A549 (cell line): ENCODE results near the gene FAM20A. TPM values are rescaled to one million over a fixed set of nuclear protein-coding genes. Genes with fewer than 3 reads are reported as not detected.

ENCODE experiments used
- ATAC-seq, 2 experiments: fragments of 200-7000 bp in 1 of 2; fragments of >200 bp in 1 of 2; cut with Nextera tagmentation in 1 of 2; cut with Tn5 transposase in 1 of 2; 3 replicates each; pipeline versions ENCODE4 v1.8.0 to v1.9.1; 2018 to 2020; ENCODE audit warnings: mild to moderate bottlenecking in 1 of 2, moderate library complexity in 1 of 2
- CTCF ChIA-PET: fragments of 300-600 bp; sonication (Branson Sonifier 250); formaldehyde crosslinking; extraction: SDS; loops from one replicate; lab custom pipeline; 2021; ENCODE audit warnings: antibody characterized with exemption, inconsistent platforms; lab: Yijun Ruan, JAX
- POLR2A ChIA-PET: fragments of 350-600 bp; formaldehyde crosslinking; extraction: SDS; loops from one replicate; lab custom pipeline; 2021; ENCODE audit warnings: antibody characterized with exemption, inconsistent platforms; lab: Yijun Ruan, JAX
- DNase-seq, 2 experiments: peaks; one replicate each; pipeline versions ENCODE4 v3.0.0 to v3.0.0-alpha.2; 2011 to 2016; ENCODE audit warnings: low read depth in 1 of 2, low spot score in 1 of 2
- FAIRE-seq: peaks from 2 replicates; lab custom pipeline; 2011; peaks lifted over from hg19 to GRCh38; lab: Jason Lieb, UNC
- H3K27ac ChIP-seq, 2 experiments: fragments of >200 bp; sonication (Bioruptor Twin); formaldehyde crosslinking; 3 replicates each; pipeline ENCODE4 v1.5.1; 2016 to 2017
- H3K4me1 ChIP-seq: fragments of >200 bp; sonication (Bioruptor Twin); formaldehyde crosslinking; 3 replicates; pipeline ENCODE4 v1.6.1; 2016
- H3K4me2 ChIP-seq: fragments of >200 bp; sonication (Bioruptor Twin); formaldehyde crosslinking; 3 replicates; pipeline ENCODE4 v1.6.1; 2016
- H3K4me3 ChIP-seq: fragments of >200 bp; sonication (Bioruptor Twin); formaldehyde crosslinking; 3 replicates; pipeline ENCODE4 v1.5.1; 2016
- H3K9me3 ChIP-seq: fragments of >200 bp; sonication (Bioruptor Twin); formaldehyde crosslinking; 3 replicates; pipeline ENCODE4 v1.6.1; 2016
- BHLHE40 ChIP-seq: IDR thresholded peaks from 2 replicates; pipeline ENCODE4 v1.6.1; 2012; ENCODE audit warnings: low read depth, low read length, inconsistent platforms
- CHD4 ChIP-seq: fragments of 200-600 bp; sonication (generic); IDR thresholded peaks from 2 replicates; pipeline ENCODE4 v1.6.1; 2016; ENCODE audit warnings: antibody characterized with exemption, mild to moderate bottlenecking, borderline replicate concordance
- EHMT2 ChIP-seq: fragments of 200-600 bp; sonication (generic); IDR thresholded peaks from 2 replicates; pipeline ENCODE4 v1.6.1; 2016; ENCODE audit warnings: antibody characterized with exemption, low read depth, mild to moderate bottlenecking, moderate library complexity
- FOSB ChIP-seq: fragments of 250-450 bp; sonication (Bioruptor Pico); IDR thresholded peaks from 2 replicates; pipeline ENCODE4 v1.5.0; 2020; ENCODE audit warnings: mild to moderate bottlenecking, moderate library complexity
- FOSL2 ChIP-seq, 2 experiments: fragments of 450-650 bp in 1 of 2; fragments of >200 bp in 1 of 2; sonication (Bioruptor Twin) in 1 of 2; formaldehyde crosslinking; IDR thresholded peaks; 2 replicates each; pipeline versions ENCODE4 v1.5.0 to v1.6.1; 2016 to 2020; ENCODE audit warnings: mild to moderate bottlenecking in 1 of 2, moderate library complexity in 1 of 2
- HOXB13 ChIP-seq: fragments of 250-450 bp; sonication (Bioruptor Pico); IDR thresholded peaks from 2 replicates; pipeline ENCODE4 v1.5.0; 2020; ENCODE audit warnings: low read depth, mild to moderate bottlenecking, moderate library complexity
- MAFK ChIP-seq: fragments of 450-650 bp; IDR thresholded peaks from 2 replicates; pipeline ENCODE4 v1.6.1; 2014; ENCODE audit not compliant: partially characterized antibody
- MAZ ChIP-seq: fragments of 150-350 bp; IDR thresholded peaks from 2 replicates; pipeline ENCODE4 v1.6.1; 2014; ENCODE audit warnings: antibody characterized with exemption, low read depth, low read length, borderline replicate concordance
- MYC ChIP-seq: IDR thresholded peaks from 2 replicates; pipeline ENCODE4 v1.6.1; 2012; ENCODE audit warnings: mild to moderate bottlenecking, inconsistent platforms, low read length, improper control_type of control experiment, borderline replicate concordance
- NFE2L2 ChIP-seq: fragments of 150-350 bp; conservative IDR thresholded peaks from 2 replicates; pipeline ENCODE4 v1.6.1; 2014; ENCODE audit warnings: low read length
- POLR2AphosphoS2 ChIP-seq: conservative IDR thresholded peaks from 2 replicates; pipeline ENCODE4 v1.6.1; 2012; ENCODE audit warnings: low read length, improper control_type of control experiment, inconsistent platforms
- RAD21 ChIP-seq, 2 experiments: fragments of >200 bp in 1 of 2; sonication (Bioruptor Twin) in 1 of 2; formaldehyde crosslinking in 1 of 2; IDR thresholded peaks in 1 of 2; conservative IDR thresholded peaks in 1 of 2; 2 replicates in 1 of 2; 3 replicates in 1 of 2; pipeline ENCODE4 v1.6.1; 2012 to 2018; ENCODE audit warnings: inconsistent platforms in 1 of 2
- RFX5 ChIP-seq: fragments of 450-650 bp; IDR thresholded peaks from 2 replicates; pipeline ENCODE4 v1.7.1; 2014; ENCODE audit warnings: antibody characterized with exemption, mild to moderate bottlenecking, moderate library complexity
- SMC3 ChIP-seq: fragments of >200 bp; sonication (Bioruptor Twin); formaldehyde crosslinking; IDR thresholded peaks from 3 replicates; pipeline ENCODE4 v1.6.1; 2018; ENCODE audit warnings: inconsistent platforms
- SREBF2 ChIP-seq: fragments of 450-650 bp; IDR thresholded peaks from 2 replicates; pipeline ENCODE4 v1.6.1; 2014; ENCODE audit warnings: mild to moderate bottlenecking, moderate library complexity
- TP53 ChIP-seq: fragments of 250-450 bp; sonication (Bioruptor Pico); IDR thresholded peaks from 2 replicates; pipeline ENCODE4 v1.5.0; 2021; ENCODE audit warnings: mild to moderate bottlenecking, moderate library complexity
- USF2 ChIP-seq: fragments of 450-650 bp; IDR thresholded peaks from 2 replicates; pipeline ENCODE4 v1.6.1; 2014; ENCODE audit warnings: antibody characterized with exemption
- ZFP36 ChIP-seq: fragments of 450-650 bp; IDR thresholded peaks from 2 replicates; pipeline ENCODE4 v1.6.1; 2014; ENCODE audit warnings: borderline replicate concordance; ENCODE audit not compliant: partially characterized antibody
- ZSCAN20 ChIP-seq: fragments of 250-450 bp; sonication (Bioruptor Pico); IDR thresholded peaks from 2 replicates; pipeline ENCODE4 v1.8.0; 2022; ENCODE audit warnings: mild to moderate bottlenecking, moderate library complexity
- WGBS: methylation state at CpG from one replicate; pipeline ENCODE4 v1.1.6; 2017; ENCODE audit errors: missing lambda C conversion rate; 5-methylcytosine and 5-hydroxymethylcytosine counted together
- polyA plus RNA-seq, 4 experiments: library from polyadenylated mRNA; depleted of rRNA in 3 of 4; stranded (reverse); fragments of >200 nt; fragmentation: RNase III in 1 of 4; extraction: RNeasy Plus Mini Kit Qiagen cat#74134 plus additional on column Dnase treatment in 1 of 4; gene quantifications; 2 replicates in 3 of 4; 3 replicates in 1 of 4; pipeline ENCODE4 v1.2.3, GENCODE V29; 2011 to 2017
- TF ChIP-seq, protein P1 (sequence below): fragments of >200 bp; sonication (Bioruptor Twin); formaldehyde crosslinking; IDR thresholded peaks from 3 replicates; pipeline ENCODE4 v1.5.1; 2016
- TF ChIP-seq, protein P2 (sequence below): fragments of >200 bp; sonication (Bioruptor Twin); formaldehyde crosslinking; IDR thresholded peaks from 3 replicates; pipeline ENCODE4 v1.6.1; 2016

The FAM20A gene
- polyA plus RNA-seq, 2 of the 4 experiments (the other 2 are of a cell fraction) = 0.05 to 0.09 TPM

DNA sequence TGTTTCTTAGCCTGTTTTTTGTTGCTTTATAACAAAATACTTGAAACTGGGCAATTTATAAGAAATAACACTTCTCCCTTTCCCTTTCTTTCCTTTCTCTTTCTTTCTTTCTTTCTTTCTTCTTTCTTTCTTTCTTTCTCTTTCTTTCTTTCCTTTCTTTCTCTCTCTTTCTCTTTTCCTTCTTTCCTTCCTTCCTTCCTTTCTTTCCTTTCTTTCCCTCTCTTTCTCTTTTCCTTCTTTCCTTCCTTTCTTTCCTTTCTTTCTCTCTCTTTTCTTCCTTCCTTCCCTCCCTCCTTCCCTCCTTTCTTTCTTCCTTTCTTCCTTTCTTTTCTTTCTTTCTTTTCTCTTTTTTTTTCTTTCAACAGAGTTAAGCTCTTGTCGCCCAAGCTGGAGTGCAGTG is 27.8 kb downstream of the FAM20A start:
- H3K9me3 ChIP-seq = no peaks in the 10 kb centered on the region
- DNase-seq (no peak), ATAC-seq (no peak), FAIRE-seq (no peak)
- no peaks in the 10 kb centered on the region for H3K4me1 ChIP-seq
- POLR2A ChIA-PET = no interaction called here
- no peak overlapping the region for H3K4me3 ChIP-seq
- CTCF ChIA-PET = no interaction called here
- 27% methylated on average over 1 of the region's 1 CpG for WGBS
- no peak overlapping the region for H3K4me2 ChIP-seq
- TF ChIP-seq MAZ (no peak), SMC3 (no peak), POLR2AphosphoS2 (no peak), SREBF2 (no peak), ZSCAN20 (CRISPR knock-in tag) (no peak), EHMT2 (no peak), NFE2L2 (no peak), ZFP36 (no peak), FOSL2 (IDR thresholded peaks at IDR 0.05) (no peak), FOSL2 (CRISPR knock-in tag; IDR thresholded peaks at IDR 0.05) (no peak), CHD4 (no peak), HOXB13 (CRISPR knock-in tag) (no peak), RFX5 (no peak), TP53 (CRISPR knock-in tag) (no peak), RAD21 (conservative IDR thresholded peaks at IDR 0.05 in 1 of 2, IDR thresholded peaks at IDR 0.05 in 1 of 2) (no peak), BHLHE40 (no peak)
- TF ChIP-seq, protein P1, sequence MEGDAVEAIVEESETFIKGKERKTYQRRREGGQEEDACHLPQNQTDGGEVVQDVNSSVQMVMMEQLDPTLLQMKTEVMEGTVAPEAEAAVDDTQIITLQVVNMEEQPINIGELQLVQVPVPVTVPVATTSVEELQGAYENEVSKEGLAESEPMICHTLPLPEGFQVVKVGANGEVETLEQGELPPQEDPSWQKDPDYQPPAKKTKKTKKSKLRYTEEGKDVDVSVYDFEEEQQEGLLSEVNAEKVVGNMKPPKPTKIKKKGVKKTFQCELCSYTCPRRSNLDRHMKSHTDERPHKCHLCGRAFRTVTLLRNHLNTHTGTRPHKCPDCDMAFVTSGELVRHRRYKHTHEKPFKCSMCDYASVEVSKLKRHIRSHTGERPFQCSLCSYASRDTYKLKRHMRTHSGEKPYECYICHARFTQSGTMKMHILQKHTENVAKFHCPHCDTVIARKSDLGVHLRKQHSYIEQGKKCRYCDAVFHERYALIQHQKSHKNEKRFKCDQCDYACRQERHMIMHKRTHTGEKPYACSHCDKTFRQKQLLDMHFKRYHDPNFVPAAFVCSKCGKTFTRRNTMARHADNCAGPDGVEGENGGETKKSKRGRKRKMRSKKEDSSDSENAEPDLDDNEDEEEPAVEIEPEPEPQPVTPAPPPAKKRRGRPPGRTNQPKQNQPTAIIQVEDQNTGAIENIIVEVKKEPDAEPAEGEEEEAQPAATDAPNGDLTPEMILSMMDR = no peak
- TF ChIP-seq, protein P2, sequence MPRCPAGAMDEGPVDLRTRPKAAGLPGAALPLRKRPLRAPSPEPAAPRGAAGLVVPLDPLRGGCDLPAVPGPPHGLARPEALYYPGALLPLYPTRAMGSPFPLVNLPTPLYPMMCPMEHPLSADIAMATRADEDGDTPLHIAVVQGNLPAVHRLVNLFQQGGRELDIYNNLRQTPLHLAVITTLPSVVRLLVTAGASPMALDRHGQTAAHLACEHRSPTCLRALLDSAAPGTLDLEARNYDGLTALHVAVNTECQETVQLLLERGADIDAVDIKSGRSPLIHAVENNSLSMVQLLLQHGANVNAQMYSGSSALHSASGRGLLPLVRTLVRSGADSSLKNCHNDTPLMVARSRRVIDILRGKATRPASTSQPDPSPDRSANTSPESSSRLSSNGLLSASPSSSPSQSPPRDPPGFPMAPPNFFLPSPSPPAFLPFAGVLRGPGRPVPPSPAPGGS = no peak
- H3K27ac ChIP-seq = no peak overlapping the region

DNA sequence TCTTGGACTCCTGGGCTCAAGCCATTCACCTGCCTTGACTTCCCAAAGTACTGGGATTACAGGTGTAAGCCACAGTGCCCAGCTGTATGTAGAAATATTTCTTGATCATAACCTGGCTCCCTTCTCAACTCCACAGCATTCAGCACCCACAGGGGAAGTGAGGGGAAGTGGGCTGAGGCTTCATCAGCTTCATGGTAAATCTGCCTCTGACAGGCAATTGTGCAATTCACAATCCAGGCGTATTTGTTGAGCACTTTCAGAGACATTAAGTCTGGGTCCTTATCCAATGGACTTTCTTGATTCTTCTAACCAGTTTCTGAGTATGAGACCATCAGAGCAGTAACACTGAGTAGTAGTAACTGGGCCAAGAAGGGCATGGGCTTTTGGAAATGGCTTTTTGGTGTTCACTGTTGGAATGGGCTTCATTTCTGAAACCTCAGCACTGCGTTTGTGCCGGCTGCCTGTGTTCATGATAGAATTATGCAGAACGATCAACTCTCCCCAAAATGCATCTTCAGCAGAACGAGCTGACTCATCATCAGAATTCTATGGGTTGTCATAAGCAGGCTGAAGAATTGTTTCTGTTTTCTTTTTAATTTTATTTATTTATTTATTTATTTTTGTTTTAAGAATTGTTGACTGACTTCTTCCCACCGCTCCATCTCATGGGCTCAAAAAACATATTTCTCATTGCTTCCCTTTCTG is 28.9 kb downstream of the FAM20A start:
- Histone ChIP-seq H3K27ac (no peak overlapping the region), H3K4me3 (no peak overlapping the region)
- POLR2A ChIA-PET = no interaction called here
- no peak for FAIRE-seq
- TF ChIP-seq USF2 (no peak), MAFK (peak; percentile 34)
- TF ChIP-seq, all 56 proteins: peak for 1
- Histone ChIP-seq H3K4me2 (no peak overlapping the region), H3K9me3 (no peaks in the 10 kb centered on the region), H3K4me1 (no peaks in the 10 kb centered on the region)
- CTCF ChIA-PET = interaction anchor here (1.4 kb wide), 1 partner anchor 12 kb away, joined by 3 read pairs; no protein-coding TSS in a partner anchor
- no peak for ATAC-seq
- no peak for DNase-seq
- WGBS = 53% methylated on average over 6 of the region's 6 CpGs

- no peak for DNase-seq
- H3K4me2 ChIP-seq = no peak overlapping the region
- no peaks in the 10 kb centered on the region for H3K9me3 ChIP-seq
- TF ChIP-seq MYC (no peak), USF2 (no peak), FOSB (CRISPR knock-in tag) (no peak)
- TF ChIP-seq, all 56 proteins: peak for 0
- H3K4me3 ChIP-seq = no peak overlapping the region
- no peak overlapping the region for H3K27ac ChIP-seq
- 17% methylated on average over 1 of the region's 1 CpG for WGBS
- no peaks in the 10 kb centered on the region for H3K4me1 ChIP-seq
- ChIA-PET POLR2A (no interaction called here), CTCF (interaction anchor here (0.9 to 1.8 kb wide), 5 partner anchors 9 to 66 kb away, joined by 3 to 5 read pairs (median 3); no protein-coding TSS in a partner anchor)
- ATAC-seq (no peak), FAIRE-seq (no peak)
These were observed 30.6 kb downstream of the FAM20A start for GRCh38 chr17:68570526-68570925.
